Upper lobe of right lung (tissue), 1 donor: Measurements from ENCODE around the gene TMC2. TPM values are rescaled to one million over a fixed set of nuclear protein-coding genes. Genes with fewer than 3 reads are reported as not detected.

Experiments used
- ATAC-seq: fragments of 200-7000 bp; cut with Tn5 transposase; one replicate; pipeline ENCODE4 v1.9.1; 2020; ENCODE audit warnings: mild to moderate bottlenecking, moderate library complexity
- DNase-seq: peaks from one replicate; pipeline ENCODE4 v3.0.0-alpha.2; 2020
- H3K27ac ChIP-seq: fragments of 200-600 bp; one replicate; pipeline ENCODE4 v1.8.0; 2022
- H3K27me3 ChIP-seq: fragments of 200-600 bp; one replicate; pipeline ENCODE4 v1.8.0; 2022; ENCODE audit warnings: mild to moderate bottlenecking
- H3K36me3 ChIP-seq: fragments of 200-600 bp; one replicate; pipeline ENCODE4 v1.8.0; 2022
- H3K4me1 ChIP-seq: fragments of 200-600 bp; one replicate; pipeline ENCODE4 v1.8.0; 2022
- H3K4me3 ChIP-seq: fragments of 200-600 bp; one replicate; pipeline ENCODE4 v1.8.0; 2022; ENCODE audit warnings: mild to moderate bottlenecking
- H3K9me3 ChIP-seq: fragments of 200-600 bp; one replicate; pipeline ENCODE4 v1.8.0; 2022
- CTCF ChIP-seq: fragments of 200-600 bp; IDR thresholded peaks from one replicate; pipeline ENCODE4 v1.8.0; 2022; ENCODE audit warnings: antibody characterized with exemption
- intact Hi-C: fragments of 100-400 bp; cut with DNase I; formaldehyde crosslinking; loops from one replicate; pipeline ENCODE4 v1.11.0; 2022
- total RNA-seq: library from RNA; stranded (reverse); fragmentation: NEBNext Ultra II Directional; extraction: Animal tissue kit (Norgen Biotek cat#: 25700); gene quantifications from one replicate; pipeline ENCODE4 v1.2.1, GENCODE V29; 2021
- donor health status: DM: no; HTN: yes; CAD: no; lungs with severe emphysema.

The TMC2 gene
- total RNA-seq, 1 donor from 2014 or later: 0.43 TPM

DNA sequence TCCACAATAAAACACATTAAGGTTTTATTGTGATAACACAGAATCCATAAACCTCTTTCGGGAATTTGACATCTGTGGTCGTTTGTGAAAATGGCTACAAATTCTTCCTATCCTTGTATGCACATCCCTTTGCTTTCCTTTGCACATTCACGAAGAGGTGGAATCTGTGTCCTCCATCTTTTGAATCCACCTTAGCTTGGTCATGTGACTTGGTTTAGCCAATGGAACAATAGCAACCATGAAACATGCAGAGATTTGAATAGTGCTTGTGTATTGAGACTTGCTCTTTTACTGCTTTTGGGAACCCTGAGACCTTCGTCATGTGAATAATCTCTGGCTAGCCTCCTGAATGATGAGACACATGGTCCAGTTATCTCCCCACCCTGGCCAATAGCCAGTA lies 66.4 kb downstream of the TMC2 start:
- DNase-seq (no peak), ATAC-seq (no peak)
- intact Hi-C loops: no loop called here
- no peaks in the 10 kb centered on the region for H3K27me3 ChIP-seq
- H3K36me3 ChIP-seq: no peaks in the 10 kb centered on the region
- no peak for TF ChIP-seq CTCF
- no peak overlapping the region for H3K4me3 ChIP-seq
- peaks cover 8% of the 10 kb centered on the region for H3K9me3 ChIP-seq
- H3K27ac ChIP-seq: no peak overlapping the region
- no peaks in the 10 kb centered on the region for H3K4me1 ChIP-seq

- Histone ChIP-seq H3K4me1 (no peaks in the 10 kb centered on the region), H3K27ac (no peak overlapping the region), H3K36me3 (no peaks in the 10 kb centered on the region), H3K9me3 (peaks cover 8% of the 10 kb centered on the region), H3K4me3 (no peak overlapping the region), H3K27me3 (no peaks in the 10 kb centered on the region)
- no peak for TF ChIP-seq CTCF
- intact Hi-C loops: no loop called here
- ATAC-seq (no peak), DNase-seq (no peak)
These were observed 67.6 kb downstream of the TMC2 start for GRCh38 chr20:2603816-2604505.

- peaks cover 8% of the 10 kb centered on the region for H3K9me3 ChIP-seq
- no peaks in the 10 kb centered on the region for H3K4me1 ChIP-seq
- no peaks in the 10 kb centered on the region for H3K36me3 ChIP-seq
- intact Hi-C loops: no loop called here
- no peak overlapping the region for H3K4me3 ChIP-seq
- ATAC-seq (no peak), DNase-seq (no peak)
- no peak for TF ChIP-seq CTCF
- H3K27ac ChIP-seq: no peak overlapping the region
- no peaks in the 10 kb centered on the region for H3K27me3 ChIP-seq
These were observed 68.1 kb downstream of the TMC2 start for GRCh38 chr20:2604506-2604835.

- no peaks in the 10 kb centered on the region for H3K36me3 ChIP-seq
- intact Hi-C loops: no loop called here
- no peaks in the 10 kb centered on the region for H3K27me3 ChIP-seq
These were observed 70.2 kb downstream of the TMC2 start for GRCh38 chr20:2606507-2607006.

GRCh38 chr20:2610326-2610725 lies 74.0 kb downstream of the TMC2 start:
- Histone ChIP-seq H3K27me3 (no peaks in the 10 kb centered on the region), H3K27ac (no peak overlapping the region), H3K9me3 (peaks cover 8% of the 10 kb centered on the region), H3K4me3 (no peak overlapping the region), H3K36me3 (no peaks in the 10 kb centered on the region), H3K4me1 (no peaks in the 10 kb centered on the region)
- intact Hi-C loops: no loop called here
- no peak for TF ChIP-seq CTCF
- ATAC-seq: no peak
- no peak for DNase-seq

More at GRCh38 chr20:2606507-2607006, 70.2 kb downstream of the TMC2 start:
- no peak for TF ChIP-seq CTCF
- no peak overlapping the region for H3K27ac ChIP-seq
- no peak for DNase-seq
- no peak for ATAC-seq
- H3K4me3 ChIP-seq: no peak overlapping the region
- no peaks in the 10 kb centered on the region for H3K4me1 ChIP-seq
- peaks cover 8% of the 10 kb centered on the region for H3K9me3 ChIP-seq
